ENCODE data around the gene COL1A2.

COL1A2 gene

DNA sequence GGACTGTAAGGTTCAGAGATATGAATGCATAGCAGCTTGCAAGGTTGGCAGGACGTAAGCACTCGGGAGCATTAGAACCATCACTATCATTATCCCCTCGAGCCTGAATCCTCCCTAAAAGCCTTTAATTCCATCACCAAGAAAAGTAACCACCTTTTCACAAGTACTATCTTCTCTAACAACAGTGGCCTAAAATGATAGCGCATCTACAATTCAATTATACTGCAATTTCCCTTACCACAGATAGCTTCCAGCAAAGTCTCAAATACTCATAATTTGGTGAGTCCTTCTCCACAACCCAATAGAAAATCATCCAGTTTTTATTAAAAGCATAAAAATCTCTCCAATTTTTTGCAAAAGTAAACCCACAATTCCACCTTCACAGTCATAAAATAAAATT is 42.0 kb downstream of the COL1A2 start:
- DNase-seq (ENCODE audit: low spot score), result no peak

- no peak for DNase-seq (ENCODE audit: low spot score)
These were observed 45.2 kb downstream of the COL1A2 start for GRCh38 chr7:94439893-94440381.

DNA sequence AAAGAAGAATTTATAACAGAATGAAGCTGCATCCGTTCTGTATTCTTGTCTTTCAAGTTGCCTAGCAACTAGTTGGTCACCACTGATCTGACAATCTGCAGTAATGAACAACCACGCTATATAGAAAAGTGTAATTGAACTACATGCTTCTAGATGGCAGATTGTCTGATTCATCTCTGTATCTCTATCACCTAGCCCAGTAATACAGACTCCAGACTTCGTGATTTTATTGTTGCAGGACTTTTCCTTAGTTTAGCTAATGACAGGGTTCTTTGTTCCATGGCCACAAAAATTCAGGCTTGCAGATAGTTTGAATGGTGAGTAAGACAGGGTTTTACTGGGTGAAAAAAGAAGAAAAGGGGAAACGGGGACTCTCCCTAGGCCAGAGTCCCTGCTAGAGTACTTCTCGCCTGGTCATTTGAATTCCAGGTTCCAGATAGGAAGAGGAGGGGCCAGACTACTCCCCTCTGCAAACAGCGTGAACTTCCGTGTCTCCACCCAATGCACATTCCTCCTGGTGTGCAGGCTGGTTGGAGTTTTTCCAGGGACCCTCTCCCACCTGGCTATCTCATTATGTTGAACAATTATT is 45.9 kb downstream of the COL1A2 start:
- no peak for DNase-seq (ENCODE audit: low spot score)

GRCh38 chr7:94441138-94441537 is 46.4 kb downstream of the COL1A2 start:
- no peak for DNase-seq (ENCODE audit: low spot score)

- no peak for DNase-seq (ENCODE audit: low spot score)
These were observed 47.9 kb downstream of the COL1A2 start for GRCh38 chr7:94442639-94443038.

GRCh38 chr7:94444813-94445212 is 50.1 kb downstream of the COL1A2 start:
- no peak for DNase-seq (ENCODE audit: low spot score)

DNA sequence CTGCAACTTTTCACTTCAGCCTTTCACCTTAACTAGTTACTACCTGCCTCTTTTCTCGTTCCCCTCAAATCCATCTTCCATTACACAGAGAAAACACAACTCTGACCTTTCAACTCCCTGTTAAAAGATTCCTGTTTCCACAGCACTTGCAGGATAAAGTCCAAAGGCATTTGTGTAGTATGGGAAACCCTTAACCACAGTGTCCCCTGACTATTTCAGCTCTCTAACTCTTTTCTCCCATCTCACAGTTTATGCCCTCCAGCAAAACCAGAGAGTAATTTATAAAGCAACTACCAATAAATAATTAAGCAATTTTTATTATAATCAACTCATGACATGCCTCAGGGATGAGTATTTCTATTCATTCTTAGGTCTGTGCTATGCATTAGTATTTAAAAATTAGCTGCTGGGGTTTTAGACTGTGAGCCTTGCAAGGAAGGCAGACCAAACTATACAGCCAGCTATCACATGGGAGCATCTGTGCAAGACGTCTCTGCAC is 51.0 kb downstream of the COL1A2 start:
- no peak for DNase-seq (ENCODE audit: low spot score)

- DNase-seq (ENCODE audit: low spot score), result no peak
These were observed 51.6 kb downstream of the COL1A2 start for GRCh38 chr7:94446308-94446707.

DNA sequence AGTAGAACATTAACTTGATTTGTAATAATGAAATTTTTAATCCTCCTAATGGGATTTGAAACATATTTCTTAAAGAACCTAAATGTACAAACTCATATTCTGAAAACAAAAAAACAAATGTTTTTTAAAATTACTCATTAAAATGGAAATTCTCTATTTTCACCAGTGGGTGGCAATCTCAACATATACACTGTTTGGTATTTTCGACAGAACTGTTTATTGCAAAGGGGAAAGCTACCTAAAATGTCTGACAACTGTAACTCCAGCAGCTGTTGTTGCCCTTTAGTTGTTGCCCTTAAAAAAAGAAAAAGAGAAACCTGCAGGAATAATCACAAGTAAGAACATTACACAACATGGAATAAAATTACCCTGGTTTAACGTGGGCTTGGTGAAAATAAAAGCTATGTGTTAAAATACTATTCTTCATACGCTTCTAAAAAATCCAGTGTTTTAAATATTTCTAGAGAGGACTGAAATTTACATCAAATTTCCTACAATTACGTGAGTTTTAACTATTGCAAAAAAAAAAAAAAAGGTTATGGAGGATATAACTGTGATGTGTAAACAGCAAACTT is 54.5 kb downstream of the COL1A2 start:
- no peak for DNase-seq (ENCODE audit: low spot score)

DNA sequence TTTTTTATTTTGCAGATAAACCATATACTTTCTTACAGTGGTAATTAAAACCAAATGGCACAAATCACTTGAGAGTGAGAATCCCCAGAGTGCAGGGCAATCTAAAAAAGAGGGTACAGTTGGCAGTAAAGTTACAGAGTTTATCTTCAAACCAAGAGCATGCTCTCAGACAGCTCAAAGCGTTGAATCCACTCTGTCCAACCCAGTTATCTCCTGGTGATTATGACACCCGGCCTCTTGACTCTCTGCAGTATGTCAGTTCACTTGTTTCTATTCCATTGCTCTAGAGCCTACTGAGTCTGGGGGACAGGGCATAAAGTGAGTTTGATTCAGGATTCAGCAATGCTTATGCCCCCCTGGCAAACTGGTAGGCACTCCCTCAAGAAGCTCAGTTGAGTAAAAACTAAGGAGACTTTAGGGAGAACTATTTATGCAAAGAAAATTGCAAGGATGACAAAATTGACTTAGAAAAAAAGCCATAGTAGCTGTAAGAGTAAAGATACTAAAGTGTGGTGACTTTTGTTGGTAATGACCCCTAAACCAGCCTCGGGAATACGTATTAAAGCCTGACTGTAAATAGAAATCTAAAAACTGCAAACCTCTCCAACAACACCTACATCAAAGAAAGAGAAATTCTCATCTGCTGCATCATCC is 55.5 kb downstream of the COL1A2 start:
- DNase-seq (ENCODE audit: low spot score), result no peak

DNA sequence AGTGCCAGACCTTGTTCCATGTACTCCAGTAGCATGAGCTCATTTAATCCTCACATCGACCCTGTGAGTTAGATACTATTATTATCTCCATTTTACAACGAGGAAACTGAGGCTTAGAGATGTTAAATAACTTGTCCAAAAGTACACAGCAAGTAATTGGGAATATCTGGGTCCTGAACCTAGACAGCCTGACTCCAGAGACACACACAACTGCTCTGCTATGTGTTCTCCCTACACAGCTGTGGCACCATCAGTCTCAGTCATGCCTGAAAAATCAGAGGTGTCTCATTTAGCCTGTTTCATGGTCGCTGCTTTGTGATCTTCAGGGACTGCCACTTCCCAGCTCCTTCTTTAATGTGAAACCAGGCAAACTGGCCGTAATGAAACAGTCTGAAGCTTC is 56.5 kb downstream of the COL1A2 start:
- DNase-seq (ENCODE audit: low spot score), result no peak

- DNase-seq (ENCODE audit: low spot score), result no peak
These were observed 57.5 kb downstream of the COL1A2 start for GRCh38 chr7:94452239-94452638.

DNA sequence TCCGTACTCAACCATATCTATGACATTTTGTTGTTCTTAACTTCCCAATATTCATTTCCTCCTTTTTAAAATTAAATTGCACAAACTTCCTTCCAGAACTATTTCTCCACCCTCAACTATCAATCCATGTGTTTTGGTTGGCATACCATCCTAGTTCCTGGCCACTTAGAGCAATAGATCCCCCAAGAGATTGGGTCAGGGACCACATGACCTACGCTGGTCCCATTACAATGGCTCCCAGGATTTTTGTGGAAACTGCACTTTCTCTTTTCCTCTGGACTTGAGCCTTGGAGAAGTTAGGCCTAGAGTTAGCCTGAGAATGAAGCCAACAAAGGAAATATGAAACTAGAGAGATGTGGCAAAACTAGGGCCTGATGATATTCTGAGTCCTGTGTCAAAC is 59.2 kb downstream of the COL1A2 start:
- no peak for DNase-seq (ENCODE audit: low spot score)

GRCh38 chr7:94458041-94458440 is 63.3 kb downstream of the COL1A2 start:
- no peak for DNase-seq (ENCODE audit: low spot score)

- no peak for DNase-seq (ENCODE audit: low spot score)
These were observed 71.8 kb downstream of the COL1A2 start for GRCh38 chr7:94466516-94466915.

GRCh38 chr7:94471604-94472003 is 76.9 kb downstream of the COL1A2 start:
- DNase-seq (ENCODE audit: low spot score), result no peak

- DNase-seq (ENCODE audit: low spot score), result no peak
These were observed 77.9 kb downstream of the COL1A2 start for GRCh38 chr7:94472608-94473007.

DNA sequence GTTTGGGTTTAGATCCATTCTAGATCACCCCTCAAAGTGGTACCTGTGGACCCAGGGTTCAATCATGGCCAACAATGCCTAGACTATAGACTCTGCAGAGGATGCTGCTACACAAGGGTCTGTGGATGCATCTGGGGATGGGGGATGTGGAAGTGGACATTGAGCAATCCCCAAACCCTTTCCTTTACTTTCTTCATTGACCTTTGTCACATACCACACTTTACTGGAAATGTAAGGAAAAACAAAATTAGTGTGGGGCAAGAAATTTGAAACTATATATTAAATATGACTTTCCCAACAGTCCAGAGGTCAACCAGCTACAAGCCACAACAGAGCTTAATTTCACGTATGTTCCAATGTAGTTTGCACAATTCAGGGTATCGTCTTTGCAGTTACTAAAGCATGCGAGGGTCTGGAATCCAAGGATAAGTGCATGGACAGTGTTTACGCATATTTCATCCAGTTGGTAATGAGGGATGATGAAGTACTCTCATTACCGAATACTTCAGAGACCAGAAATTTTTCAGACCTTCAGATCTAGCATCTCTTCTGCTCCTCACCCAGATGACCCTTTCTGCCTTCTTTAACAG is 81.7 kb downstream of the COL1A2 start:
- DNase-seq (ENCODE audit: low spot score), result no peak

DNA sequence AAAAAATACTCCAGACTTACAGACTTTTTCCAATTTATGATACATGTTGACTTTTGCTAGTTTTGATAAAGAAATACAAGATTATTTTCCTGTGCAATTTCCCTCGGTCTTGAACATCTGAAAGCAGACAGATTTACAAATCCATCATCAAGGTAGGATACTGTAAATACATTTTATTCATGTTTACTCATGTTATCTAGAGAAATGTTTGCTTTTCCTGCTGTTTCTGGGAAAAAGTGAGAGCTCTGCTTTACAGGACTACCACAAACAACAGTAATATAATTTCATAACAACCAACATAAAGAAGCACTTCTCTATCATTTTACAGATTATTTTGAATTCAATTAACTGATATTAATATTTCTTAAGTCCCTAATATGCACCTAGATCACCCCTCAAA is 83.2 kb downstream of the COL1A2 start:
- no peak for DNase-seq (ENCODE audit: low spot score)

- DNase-seq (ENCODE audit: low spot score), result no peak
These were observed 84.0 kb downstream of the COL1A2 start for GRCh38 chr7:94478648-94479214.

Measured in hematopoietic multipotent progenitor cell treated with erythropoietin and hydrocortisone succinate and interleukin-3 and kit ligand, for 15 days (in vitro differentiated cells).